Panc1 (cell line): ENCODE measurements around the gene DVL1. TPM values are rescaled to one million over a fixed set of nuclear protein-coding genes. Genes with fewer than 3 reads are reported as not detected.

Experiments used
- ATAC-seq: fragments of 200-7000 bp; cut with Tn5 transposase; 2 replicates; pipeline ENCODE4 v1.9.1; 2020; ENCODE audit warnings: mild to moderate bottlenecking, moderate library complexity
- BruUV-seq: library from RNA; stranded (reverse); fragments of 400-500 nt; replicated peaks from 2 replicates; lab custom pipeline; 2021; lab: Mats Ljungman, UMichigan
- CTCF ChIA-PET: fragments of 300-600 bp; sonication (Branson Sonifier 250); formaldehyde crosslinking; loops from one replicate; lab custom pipeline; 2022; ENCODE audit warnings: antibody characterized with exemption; lab: Charles Lee
- POLR2A ChIA-PET: fragments of 300-600 bp; sonication (Branson Sonifier 250); formaldehyde crosslinking; loops from one replicate; lab custom pipeline; 2022; ENCODE audit warnings: antibody characterized with exemption; lab: Charles Lee
- DNase-seq: peaks from one replicate; pipeline ENCODE4 v3.0.0-alpha.2; 2010; ENCODE audit warnings: low read depth, low spot score
- H3K27ac ChIP-seq: 2 replicates; pipeline ENCODE4 v1.5.1; 2011; ENCODE audit warnings: mild to moderate bottlenecking, low read length, inconsistent platforms
- H3K27me3 ChIP-seq: fragments of 200-500 bp; sonication (Bioruptor generic); 2 replicates; pipeline ENCODE4 v1.6.0; 2014; ENCODE audit warnings: low read length, inconsistent platforms; ENCODE audit not compliant: control insufficient read depth, insufficient read depth
- H3K36me3 ChIP-seq: fragments of 200-500 bp; sonication (Bioruptor generic); 2 replicates; pipeline ENCODE4 v1.5.1; 2014; ENCODE audit warnings: inconsistent platforms, mild to moderate bottlenecking, low read length, moderate library complexity; ENCODE audit not compliant: control insufficient read depth, insufficient read depth
- H3K4me1 ChIP-seq: 2 replicates; pipeline ENCODE4 v1.5.1; 2011; ENCODE audit warnings: inconsistent platforms, mild to moderate bottlenecking, low read length, moderate library complexity; ENCODE audit not compliant: control insufficient read depth, insufficient read depth
- H3K4me3 ChIP-seq, 2 experiments: 2 replicates each; pipeline ENCODE4 v1.5.1; 2011 to 2012; ENCODE audit warnings: low read depth in 2 of 2, low read length in 2 of 2, mild to moderate bottlenecking in 2 of 2, inconsistent platforms in 1 of 2, moderate library complexity in 1 of 2
- H3K9me3 ChIP-seq: fragments of 200-500 bp; sonication (Bioruptor generic); 2 replicates; pipeline ENCODE4 v1.5.1; 2014; ENCODE audit warnings: low read depth, mild to moderate bottlenecking, inconsistent platforms, low read length, moderate library complexity; ENCODE audit not compliant: control insufficient read depth, insufficient read depth
- CTCF ChIP-seq: fragments of 450-650 bp; IDR thresholded peaks from 2 replicates; pipeline ENCODE4 v1.5.1; 2017; ENCODE audit warnings: mild to moderate bottlenecking
- POLR2AphosphoS5 ChIP-seq: IDR thresholded peaks from 2 replicates; pipeline ENCODE4 v1.6.1; 2012; ENCODE audit warnings: mild to moderate bottlenecking, low read depth, low read length, moderate library complexity
- REST ChIP-seq, 2 experiments: IDR thresholded peaks; 2 replicates each; pipeline ENCODE4 v1.6.1; 2011 to 2012; ENCODE audit warnings: low read depth in 2 of 2, control low read depth in 1 of 2, low read length in 1 of 2, mild to moderate bottlenecking in 1 of 2, moderate library complexity in 1 of 2; ENCODE audit not compliant: insufficient read depth in 1 of 2
- SIN3A ChIP-seq: IDR thresholded peaks from 2 replicates; pipeline ENCODE4 v1.6.1; 2012; ENCODE audit warnings: low read depth, mild to moderate bottlenecking, low read length, moderate library complexity, borderline replicate concordance; ENCODE audit not compliant: insufficient read depth
- TCF7L2 ChIP-seq: IDR thresholded peaks from 2 replicates; pipeline ENCODE4 v1.6.1; 2011; ENCODE audit warnings: mild to moderate bottlenecking, low read depth, low read length, inconsistent platforms
- in situ Hi-C: cut with HindIII; loops from 2 replicates; pipeline ENCODE4 v1.10.0; 2016; ENCODE audit warnings: low sequenced_read_pairs, low pct_unique_long_range_greater_than_20kb
- intact Hi-C: fragments of 100-400 bp; cut with micrococcal nuclease; formaldehyde crosslinking; loops from one replicate; pipeline ENCODE4 v1.10.0; 2022; ENCODE audit not compliant: unreplicated experiment
- total RNA-seq: library from RNA; stranded (reverse); gene quantifications from one replicate; pipeline ENCODE4 v1.2.1, GENCODE V29; 2021; ENCODE audit not compliant: unreplicated experiment

The DVL1 gene
- total RNA-seq, 1 experiment from 2014 or later: 144 TPM

DNA sequence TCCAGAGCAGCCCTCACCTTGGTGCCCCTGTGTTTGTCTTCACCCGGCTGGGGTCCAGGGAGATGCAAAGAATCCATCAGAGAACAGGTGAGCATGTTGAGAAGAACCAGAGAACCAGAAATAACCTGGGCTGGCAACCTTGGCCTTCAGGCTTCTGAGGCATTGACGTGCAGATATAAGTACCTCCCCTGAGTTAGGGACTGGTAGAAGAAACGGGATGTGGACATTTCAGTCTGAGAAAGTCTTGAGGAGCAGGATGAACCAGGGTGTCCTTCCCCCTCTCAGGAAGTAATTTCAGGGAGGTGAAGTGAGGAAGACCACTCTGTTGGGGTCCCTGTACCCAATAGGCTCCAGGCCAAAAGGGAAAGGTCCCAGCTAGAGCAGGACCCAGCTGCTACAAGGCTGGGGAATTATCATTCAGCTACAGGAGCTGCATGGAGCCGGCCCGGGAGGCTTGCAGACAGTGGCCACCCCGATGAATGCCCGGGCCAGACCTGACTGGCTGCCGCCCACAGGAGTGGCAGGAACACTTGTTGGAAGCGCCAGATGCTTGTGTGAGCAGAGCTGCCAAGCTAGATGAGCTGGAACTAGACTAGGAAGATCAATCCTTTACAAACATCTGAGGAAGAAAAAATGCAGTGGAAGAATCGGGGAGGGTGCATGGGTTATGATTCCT lies 27.5 kb upstream of the DVL1 start:
- Histone ChIP-seq H3K9me3 (no peaks in the 10 kb centered on the region), H3K4me1 (peaks cover 31% of the 10 kb centered on the region), H3K27ac (peak overlapping the region; percentile 90), H3K36me3 (peaks cover 16% of the 10 kb centered on the region; the same call in 1 of the 2 replicates), H3K27me3 (no peaks in the 10 kb centered on the region), H3K4me3 (no peak overlapping the region)
- no peak for ATAC-seq
- TF ChIP-seq POLR2AphosphoS5 (no peak), CTCF (no peak), SIN3A (no peak), REST (IDR thresholded peaks at IDR 0.05; ENCODE audit: insufficient read depth in 1 of 2, low read depth in 2 of 2, low read length in 1 of 2) (no peak), TCF7L2 (no peak)
- no TSS peak for BruUV-seq
- POLR2A ChIA-PET: no interaction called here
- no peak for DNase-seq
- CTCF ChIA-PET: no interaction called here
- in situ Hi-C loops (no loop called here), intact Hi-C loops (no loop called here)

- DNase-seq: peak; percentile 98
- intact Hi-C loops (no loop called here), in situ Hi-C loops (no loop called here)
- H3K27me3 ChIP-seq: no peaks in the 10 kb centered on the region
- ChIA-PET CTCF (interaction anchor here (0.7 kb wide), 2 partner anchors 66 to 223 kb away, joined by 4 to 5 read pairs; no protein-coding TSS in a partner anchor), POLR2A (interaction anchor here (0.7 to 0.8 kb wide), 2 partner anchors 24 to 61 kb away, joined by 3 to 6 read pairs; partner anchors contain the start of gene CCNL2)
- peak; percentile 91 for ATAC-seq
- H3K36me3 ChIP-seq: peaks cover 16% of the 10 kb centered on the region; the same call in 1 of the 2 replicates
- H3K4me1 ChIP-seq: peaks cover 32% of the 10 kb centered on the region
- no peaks in the 10 kb centered on the region for H3K9me3 ChIP-seq
- BruUV-seq: no TSS peak
- peak within 1 kb of the TSS; percentile 72 to 97 for H3K4me3 ChIP-seq
- TF ChIP-seq SIN3A (peak; percentile 54; the same call in 1 of the 2 replicates), TCF7L2 (peak; percentile 43; the same call in 1 of the 2 replicates), REST (IDR thresholded peaks at IDR 0.05; ENCODE audit: insufficient read depth in 1 of 2, low read depth in 2 of 2, low read length in 1 of 2) (peak in 1 of 2 experiments; percentile 71; a peak in 1 of 4 replicates), CTCF (peak; percentile 48; the same call in 1 of the 2 replicates), POLR2AphosphoS5 (peak; percentile 68; the same call in 1 of the 2 replicates)
- peak within 1 kb of the TSS; percentile 90 for H3K27ac ChIP-seq
Observed at GRCh38 chr1:1374929-1375662, 25.9 kb upstream of the DVL1 start, which contains the start of gene AURKAIP1. Gene AURKAIP1, minus strand, starts transcription at chr1:1375207. Its CDS starts 451 bp downstream, at chr1:1374756.
